Measurements from ENCODE around the gene COMMD6.

Gene COMMD6

GRCh38 chr13:75558145-75558840, 20.7 kb upstream of the COMMD6 start:
- TF ChIP-seq, protein P1, sequence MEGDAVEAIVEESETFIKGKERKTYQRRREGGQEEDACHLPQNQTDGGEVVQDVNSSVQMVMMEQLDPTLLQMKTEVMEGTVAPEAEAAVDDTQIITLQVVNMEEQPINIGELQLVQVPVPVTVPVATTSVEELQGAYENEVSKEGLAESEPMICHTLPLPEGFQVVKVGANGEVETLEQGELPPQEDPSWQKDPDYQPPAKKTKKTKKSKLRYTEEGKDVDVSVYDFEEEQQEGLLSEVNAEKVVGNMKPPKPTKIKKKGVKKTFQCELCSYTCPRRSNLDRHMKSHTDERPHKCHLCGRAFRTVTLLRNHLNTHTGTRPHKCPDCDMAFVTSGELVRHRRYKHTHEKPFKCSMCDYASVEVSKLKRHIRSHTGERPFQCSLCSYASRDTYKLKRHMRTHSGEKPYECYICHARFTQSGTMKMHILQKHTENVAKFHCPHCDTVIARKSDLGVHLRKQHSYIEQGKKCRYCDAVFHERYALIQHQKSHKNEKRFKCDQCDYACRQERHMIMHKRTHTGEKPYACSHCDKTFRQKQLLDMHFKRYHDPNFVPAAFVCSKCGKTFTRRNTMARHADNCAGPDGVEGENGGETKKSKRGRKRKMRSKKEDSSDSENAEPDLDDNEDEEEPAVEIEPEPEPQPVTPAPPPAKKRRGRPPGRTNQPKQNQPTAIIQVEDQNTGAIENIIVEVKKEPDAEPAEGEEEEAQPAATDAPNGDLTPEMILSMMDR (IDR thresholded peaks at IDR 0.05) = no peak

- TF ChIP-seq, protein P1 (IDR thresholded peaks at IDR 0.05) = no peak
Observed at GRCh38 chr13:75556961-75557360, 19.3 kb upstream of the COMMD6 start.

- TF ChIP-seq, protein P1 (IDR thresholded peaks at IDR 0.05) = no peak
Observed at GRCh38 chr13:75555836-75556235, 18.2 kb upstream of the COMMD6 start.

GRCh38 chr13:75554981-75555380, 17.3 kb upstream of the COMMD6 start:
- TF ChIP-seq, protein P1 (IDR thresholded peaks at IDR 0.05) = no peak

DNA sequence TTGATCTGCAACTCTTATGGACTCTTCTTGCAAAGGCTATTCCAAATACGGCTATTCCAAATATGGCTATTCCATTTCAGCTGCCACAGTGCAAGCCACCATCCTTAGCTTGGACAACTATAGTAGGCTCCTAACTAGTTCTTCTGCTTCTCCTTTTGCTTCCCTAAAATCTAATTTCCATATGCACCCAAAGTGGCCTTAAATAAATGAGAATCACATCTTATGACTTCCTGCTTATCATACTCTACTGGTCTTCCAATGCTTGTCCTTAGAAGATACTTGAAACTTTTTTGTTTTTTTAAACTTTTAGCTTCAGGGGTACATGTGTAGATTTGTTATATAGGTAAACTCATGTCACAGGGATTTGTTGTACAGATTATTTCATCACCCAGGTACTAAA, 16.8 kb upstream of the COMMD6 start:
- TF ChIP-seq, protein P1 (IDR thresholded peaks at IDR 0.05) = no peak

- TF ChIP-seq, protein P1 (IDR thresholded peaks at IDR 0.05) = no peak
Observed at GRCh38 chr13:75550159-75550567, 12.5 kb upstream of the COMMD6 start.

DNA sequence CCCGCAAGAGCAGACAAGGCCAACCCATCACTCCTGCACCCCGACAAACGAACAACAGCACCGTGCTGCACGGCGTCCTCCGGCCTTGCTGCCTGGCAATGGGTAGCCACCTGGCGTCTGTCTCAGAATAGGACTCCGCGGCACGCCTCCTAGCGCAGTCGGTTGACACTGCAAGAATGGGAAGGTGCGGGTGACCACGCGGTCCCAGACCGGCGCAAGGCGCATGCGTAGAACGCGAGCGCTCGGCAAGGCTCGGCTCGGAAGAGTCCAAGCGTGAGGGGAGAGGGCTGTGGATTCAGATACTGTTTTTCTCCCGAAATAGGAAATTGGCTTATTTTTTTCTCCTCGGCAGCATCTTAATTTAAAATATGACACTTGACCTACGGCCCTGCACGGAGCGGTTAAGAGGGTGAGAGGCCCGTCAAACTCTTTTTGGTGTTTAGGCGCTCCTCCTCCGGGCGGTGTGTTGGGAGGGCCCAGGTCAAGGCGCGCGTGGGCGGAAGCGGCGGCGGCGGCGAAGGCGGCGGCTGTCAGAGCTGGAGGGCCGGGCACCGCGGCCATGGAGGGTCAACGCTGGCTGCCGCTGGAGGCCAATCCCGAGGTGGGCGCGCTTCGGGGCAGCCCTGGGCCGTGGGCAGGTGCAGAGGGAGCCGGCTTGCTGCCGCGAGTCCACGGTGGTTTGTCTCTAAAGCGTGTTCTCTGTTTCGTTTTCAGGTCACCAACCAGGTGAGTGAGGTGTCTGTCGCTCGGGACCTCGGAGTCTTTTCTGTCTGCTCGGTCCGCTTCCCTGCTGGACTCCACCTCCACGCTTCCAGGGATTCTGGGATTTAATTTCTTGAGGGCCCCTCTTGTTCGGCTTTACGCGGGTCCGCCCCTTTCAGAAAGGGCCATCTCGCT, 11.9 kb upstream of the COMMD6 start, which contains the start of gene UCHL3:
UCHL3 (plus strand) TSS at position 530 of the 897 bp plus-strand sequence; CDS start at position 560, 30 bp downstream.
- TF ChIP-seq, protein P1 (IDR thresholded peaks at IDR 0.05) = peak; percentile 75
